ENCODE measurements around the gene NR3C2. TPM values are rescaled to one million over a fixed set of nuclear protein-coding genes. Genes with fewer than 3 reads are reported as not detected.

The NR3C2 gene
- polyA plus RNA-seq, 1 donor from 2014 or later = 0.06 TPM

- no peaks in the 10 kb centered on the region for H3F3A ChIP-seq (ENCODE audit: insufficient read depth, low read length, poor library complexity, severe bottlenecking)
- H2AFZ ChIP-seq (ENCODE audit: low read depth, low read length) = no peak overlapping the region
- H3K79me2 ChIP-seq (replicated peaks; ENCODE audit: insufficient read depth, low read length) = no peaks in the 10 kb centered on the region
- H3K27me3 ChIP-seq (ENCODE audit: insufficient read depth, low read depth, low read length) = peaks cover 50% of the 10 kb centered on the region
- H3K4me3 ChIP-seq (ENCODE audit: low read length) = no peak overlapping the region
- TF ChIP-seq EZH2 (IDR thresholded peaks at IDR 0.05; ENCODE audit: borderline replicate concordance, insufficient read depth, low read length, poor library complexity, severe bottlenecking) (no peak), REST (IDR thresholded peaks at IDR 0.05; ENCODE audit: borderline replicate concordance) (no peak), RAD21 (conservative IDR thresholded peaks at IDR 0.05) (no peak), SMC3 (conservative IDR thresholded peaks at IDR 0.05; ENCODE audit: poor library complexity) (no peak), POLR2AphosphoS5 (IDR thresholded peaks at IDR 0.05) (no peak), MXI1 (conservative IDR thresholded peaks at IDR 0.05; ENCODE audit: poor library complexity, severe bottlenecking) (no peak), CTCF (IDR thresholded peaks at IDR 0.05; ENCODE audit: poor library complexity, severe bottlenecking) (no peak), TAF1 (IDR thresholded peaks at IDR 0.05; ENCODE audit: low read depth) (no peak), EP300 (conservative IDR thresholded peaks at IDR 0.05; ENCODE audit: poor library complexity, severe bottlenecking) (no peak)
- no peak overlapping the region for H3K27ac ChIP-seq (ENCODE audit: low read length)
- no peaks in the 10 kb centered on the region for H3K36me3 ChIP-seq (ENCODE audit: insufficient read depth, low read length)
- H4K20me1 ChIP-seq (ENCODE audit: insufficient read depth) = no peaks in the 10 kb centered on the region
- H3K4me2 ChIP-seq (ENCODE audit: low read length) = no peak overlapping the region
- H3K9me2 ChIP-seq (ENCODE audit: insufficient read depth, low read length) = no peaks in the 10 kb centered on the region
- no peak overlapping the region for H3K9ac ChIP-seq (ENCODE audit: low read length)
- no peaks in the 10 kb centered on the region for H3K9me3 ChIP-seq (ENCODE audit: low read length)
These were observed 241.3 kb downstream of the NR3C2 start for GRCh38 chr4:148200960-148201359.

GRCh38 chr4:148196164-148196563 is 246.1 kb downstream of the NR3C2 start:
- Histone ChIP-seq H2AFZ (ENCODE audit: low read depth, low read length) (no peak overlapping the region), H3K27ac (ENCODE audit: low read length) (no peak overlapping the region)
- TF ChIP-seq REST (IDR thresholded peaks at IDR 0.05; ENCODE audit: borderline replicate concordance) (no peak), RAD21 (conservative IDR thresholded peaks at IDR 0.05) (no peak), SMC3 (conservative IDR thresholded peaks at IDR 0.05; ENCODE audit: poor library complexity) (no peak), TAF1 (IDR thresholded peaks at IDR 0.05; ENCODE audit: low read depth) (no peak), MXI1 (conservative IDR thresholded peaks at IDR 0.05; ENCODE audit: poor library complexity, severe bottlenecking) (no peak), CTCF (IDR thresholded peaks at IDR 0.05; ENCODE audit: poor library complexity, severe bottlenecking) (no peak), EZH2 (IDR thresholded peaks at IDR 0.05; ENCODE audit: borderline replicate concordance, insufficient read depth, low read length, poor library complexity, severe bottlenecking) (no peak), POLR2AphosphoS5 (IDR thresholded peaks at IDR 0.05) (no peak)

More at GRCh38 chr4:148196164-148196563, 246.1 kb downstream of the NR3C2 start:
- H3K36me3 ChIP-seq (ENCODE audit: insufficient read depth, low read length) = no peaks in the 10 kb centered on the region
- H3K9me2 ChIP-seq (ENCODE audit: insufficient read depth, low read length) = no peaks in the 10 kb centered on the region
- no peaks in the 10 kb centered on the region for H4K20me1 ChIP-seq (ENCODE audit: insufficient read depth)
- H3K4me2 ChIP-seq (ENCODE audit: low read length) = no peak overlapping the region
- no peaks in the 10 kb centered on the region for H3K9me3 ChIP-seq (ENCODE audit: low read length)
- no peak overlapping the region for H3K9ac ChIP-seq (ENCODE audit: low read length)
- H3K79me2 ChIP-seq (replicated peaks; ENCODE audit: insufficient read depth, low read length) = no peaks in the 10 kb centered on the region
- H3K27me3 ChIP-seq (ENCODE audit: insufficient read depth, low read depth, low read length) = peaks cover 15% of the 10 kb centered on the region
- no peaks in the 10 kb centered on the region for H3F3A ChIP-seq (ENCODE audit: insufficient read depth, low read length, poor library complexity, severe bottlenecking)
- no peak overlapping the region for H3K4me3 ChIP-seq (ENCODE audit: low read length)

All from neural cell (in vitro differentiated cells).